Esophagus squamous epithelium (tissue), 4 donors: Measurements from ENCODE around the gene PLPP4.

Source experiments
- CTCF ChIP-seq, 6 experiments: fragments of 450-650 bp in 4 of 6; fragments of 200-600 bp in 2 of 6; sonication (generic) in 2 of 6; IDR thresholded peaks; one replicate each; pipeline ENCODE4 v1.5.1; 2016 to 2019; ENCODE audit warnings: antibody characterized with exemption in 6 of 6, mild to moderate bottlenecking in 4 of 6, moderate library complexity in 4 of 6
- POLR2A ChIP-seq, 4 donors: fragments of 450-650 bp; IDR thresholded peaks; one replicate each; pipeline ENCODE4 v1.6.1; 2017; ENCODE audit warnings: antibody characterized with exemption in 4 of 4, mild to moderate bottlenecking in 4 of 4, moderate library complexity in 3 of 4

DNA sequence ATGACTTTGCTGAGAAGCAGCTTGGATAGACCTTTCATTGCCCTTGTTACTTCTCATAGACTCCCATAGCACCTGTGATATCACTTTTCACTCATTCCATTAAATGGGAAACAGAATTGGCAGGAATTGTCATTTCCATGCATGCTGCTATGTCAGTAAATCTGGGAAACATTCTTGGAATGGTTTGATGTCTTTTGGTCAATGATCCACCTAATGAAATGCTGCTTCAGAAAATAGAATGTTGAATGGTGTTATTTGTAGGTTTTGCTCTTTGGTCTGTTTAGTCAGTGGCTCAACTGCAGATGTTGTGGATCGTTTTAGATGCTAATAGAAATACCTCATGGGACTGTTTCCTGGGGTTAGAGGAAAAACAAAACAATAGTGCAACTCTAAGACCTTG, 127.8 kb downstream of the PLPP4 start:
- TF ChIP-seq POLR2A (IDR thresholded peaks at IDR 0.05) = no peak
- TF ChIP-seq CTCF (IDR thresholded peaks at IDR 0.05) = no peak
